Stomach (tissue), 4 donors: ENCODE measurements around the gene LAMC2.

Experiments used
- CTCF ChIP-seq, 7 experiments: fragments of 450-650 bp in 4 of 7; fragments of 200-600 bp in 3 of 7; sonication (generic) in 3 of 7; IDR thresholded peaks; one replicate each; pipeline ENCODE4 v1.5.1; 2016 to 2019; ENCODE audit warnings: antibody characterized with exemption in 7 of 7, control low read depth in 2 of 7, mild to moderate bottlenecking in 1 of 7
- EP300 ChIP-seq: sonication (generic); formaldehyde crosslinking; IDR thresholded peaks from one replicate; pipeline ENCODE4 v1.6.1; 2017; ENCODE audit warnings: antibody characterized with exemption
- POLR2A ChIP-seq, 4 donors: fragments of 450-650 bp; IDR thresholded peaks; one replicate each; pipeline ENCODE4 v1.6.1; 2016; ENCODE audit warnings: antibody characterized with exemption in 4 of 4, control low read depth in 2 of 4, mild to moderate bottlenecking in 1 of 4, moderate library complexity in 1 of 4

GRCh38 chr1:183175631-183176030 lies 10.4 kb upstream of the LAMC2 start:
- no peak for TF ChIP-seq CTCF (IDR thresholded peaks at IDR 0.05)
- TF ChIP-seq EP300: no peak
- TF ChIP-seq POLR2A (IDR thresholded peaks at IDR 0.05): no peak
